GM19468 (cell line): Measurements from ENCODE around the gene FCN3.

Experiments used
- ATAC-seq: cut with Tn5 transposase; IDR thresholded peaks from one replicate; pipeline ENCODE4 v1.9.1; 2021; ENCODE audit warnings: mild to moderate bottlenecking, moderate library complexity, moderate number of reproducible peaks; ENCODE audit not compliant: unreplicated experiment; ENCODE audit errors: extremely low read depth

FCN3 gene

DNA sequence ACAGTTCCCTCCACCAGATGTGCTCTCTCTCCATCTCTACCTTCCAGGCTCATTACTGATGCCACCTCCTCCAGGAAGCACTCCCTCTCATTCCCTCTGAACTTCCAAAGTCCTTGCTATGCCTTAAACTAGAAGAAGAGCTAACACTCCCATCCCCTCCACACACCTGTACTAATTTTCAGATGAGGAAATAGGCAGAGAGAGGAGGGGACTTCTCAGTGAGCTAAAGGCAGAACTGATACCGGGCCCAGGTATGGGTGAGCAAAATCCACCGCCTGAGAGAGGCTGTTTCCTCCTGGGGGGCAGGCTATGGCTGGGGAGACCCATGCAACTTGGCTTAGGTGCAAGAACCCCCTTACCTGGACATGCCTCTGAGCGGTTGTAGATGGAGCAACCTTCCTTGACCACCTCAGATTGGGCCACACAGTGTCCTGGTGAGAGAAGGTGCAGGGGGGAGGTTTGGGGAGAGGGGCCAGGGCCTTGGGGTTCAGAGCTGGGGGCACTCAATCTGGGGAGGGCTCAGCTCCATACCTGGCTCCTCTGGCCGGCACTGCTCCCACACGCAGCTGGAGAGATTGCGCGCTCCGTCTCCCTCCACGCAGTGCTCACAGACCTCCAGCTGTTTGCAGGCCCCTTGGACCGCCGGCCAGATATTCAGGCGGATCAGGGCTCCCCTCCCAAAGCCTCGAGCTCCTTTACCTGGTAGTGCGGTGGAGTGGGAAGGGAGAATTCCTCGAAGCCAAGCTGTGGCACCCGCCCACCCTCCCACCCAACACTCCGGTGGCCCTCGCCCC, 7.5 kb upstream of the FCN3 start:
- ATAC-seq, result no peak

DNA sequence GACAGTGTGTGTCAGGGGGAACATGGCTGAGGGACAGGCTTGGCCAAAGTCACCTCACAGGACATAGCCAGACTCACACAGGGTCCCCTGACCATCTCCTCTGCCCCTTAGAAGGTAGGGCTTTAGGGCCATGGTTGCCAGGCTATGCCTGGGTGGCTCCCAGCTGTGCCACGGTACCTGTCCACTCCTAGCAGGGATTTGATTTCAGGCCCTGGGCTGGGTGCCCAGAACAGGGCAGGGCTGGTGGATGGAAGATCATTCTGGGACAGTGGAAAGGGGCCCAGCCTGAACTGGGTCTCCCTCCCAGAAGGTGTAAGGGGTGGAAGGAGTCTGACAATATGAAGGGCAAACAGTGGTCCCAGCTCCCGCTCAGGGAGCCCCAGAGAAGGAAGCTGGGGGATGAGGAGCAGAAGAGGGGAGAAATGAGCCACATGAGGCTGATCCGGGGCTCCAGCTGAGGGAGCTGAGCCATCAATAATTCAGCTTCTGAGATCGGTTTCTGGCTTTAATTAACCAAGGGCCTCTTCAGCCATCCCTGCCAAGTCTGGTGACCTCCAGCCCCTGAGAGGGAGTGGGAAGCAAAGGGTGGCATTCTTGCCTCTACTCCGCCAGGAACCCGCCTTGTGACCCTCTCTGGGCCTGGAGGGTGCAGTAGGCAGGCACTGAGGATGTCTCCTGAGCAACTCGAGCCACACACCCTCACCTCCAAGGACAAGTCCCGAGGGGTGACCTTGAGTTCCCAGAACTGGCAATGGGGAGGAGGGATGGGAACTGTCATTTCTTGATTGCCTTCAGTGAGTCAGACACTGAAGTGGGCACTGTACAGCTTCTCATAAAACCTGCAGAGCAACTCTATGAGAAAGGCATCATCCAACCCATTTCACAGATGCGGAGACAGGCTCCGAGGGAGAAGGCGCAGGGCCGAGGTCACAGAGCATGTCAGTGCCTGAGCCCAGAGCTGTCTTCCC, 6.4 kb upstream of the FCN3 start:
- ATAC-seq, result no peak

DNA sequence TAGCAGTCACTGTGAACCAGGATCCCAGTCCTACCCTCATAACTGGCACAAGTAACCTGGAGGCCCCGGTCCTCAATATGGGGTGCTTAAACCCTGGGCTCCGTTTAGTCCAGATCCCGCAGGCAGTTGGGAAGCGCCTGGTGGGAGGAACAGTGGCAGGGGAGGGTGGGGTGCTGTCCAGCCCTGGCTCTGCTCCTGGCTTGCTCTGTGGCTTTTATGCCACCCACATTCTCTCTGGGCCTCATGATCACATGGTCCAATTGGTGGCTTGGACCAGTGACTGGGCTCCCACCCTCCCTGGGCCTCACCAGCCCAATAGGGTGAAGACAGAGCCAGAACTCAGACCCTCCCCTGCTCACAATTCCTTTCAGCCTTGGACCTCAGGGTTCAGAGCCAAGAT, 5.6 kb upstream of the FCN3 start:
- ATAC-seq, result no peak

DNA sequence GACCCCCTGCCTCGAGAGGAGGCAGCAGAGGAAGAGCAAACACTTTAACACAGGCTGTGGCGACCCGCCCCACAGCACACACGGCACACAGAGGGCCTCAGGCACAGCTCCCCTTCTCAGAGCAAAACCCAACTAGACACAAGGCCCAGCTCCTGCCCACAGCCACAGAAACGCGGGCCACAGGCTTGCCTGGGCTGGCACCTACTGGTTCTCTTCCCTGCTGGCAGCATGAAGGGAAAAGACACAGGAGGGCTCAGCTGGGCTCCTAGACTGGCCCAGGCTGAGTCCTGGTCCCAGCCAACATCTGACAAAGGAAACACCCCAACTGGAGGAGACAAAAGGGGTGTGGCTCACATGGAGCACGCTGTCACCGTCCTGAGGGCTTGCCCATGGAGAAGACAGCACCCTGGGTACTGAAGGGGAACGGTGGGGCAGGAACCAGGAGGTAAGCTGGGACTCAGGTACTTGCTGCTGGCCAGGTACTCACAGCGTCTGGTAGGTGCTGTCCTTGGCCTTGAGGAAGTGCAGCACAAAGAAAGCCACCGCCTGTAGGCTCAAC, 5.0 kb upstream of the FCN3 start:
- ATAC-seq, result no peak

DNA sequence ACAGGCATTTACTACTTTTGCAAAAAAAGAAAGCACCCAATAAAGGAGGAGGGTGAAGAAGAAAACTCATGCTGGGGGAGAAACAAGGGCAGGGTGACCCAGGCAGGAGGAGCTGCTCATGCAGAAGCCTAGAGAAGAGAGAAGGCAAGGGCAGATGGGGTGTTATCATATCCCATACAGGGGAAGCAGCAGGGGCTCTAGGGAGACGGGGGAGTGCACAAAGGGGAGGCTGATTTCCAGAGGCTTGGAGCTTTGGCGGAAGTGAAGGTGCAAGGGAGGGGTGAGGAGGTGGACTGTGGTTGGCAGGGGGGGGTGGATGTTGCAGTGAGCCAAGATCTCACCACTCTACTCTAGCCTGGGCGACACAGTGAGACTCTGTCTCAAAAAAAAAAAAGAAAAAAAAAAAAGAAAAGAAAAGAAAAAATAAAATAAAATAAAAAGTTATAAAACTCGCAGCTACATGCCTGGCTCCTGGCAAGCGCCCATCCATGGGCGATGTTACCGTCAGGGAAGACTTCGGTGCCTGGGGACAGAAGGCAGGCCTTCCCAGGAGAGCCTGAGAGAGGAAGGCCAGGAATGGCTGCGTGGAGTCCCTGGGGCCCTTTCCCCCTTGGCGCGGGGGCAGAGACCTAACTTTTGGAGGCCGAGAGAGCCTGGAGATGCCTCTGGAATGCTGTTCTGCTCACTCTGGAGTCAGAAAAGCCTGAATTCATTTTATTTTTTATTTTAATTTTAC, 3.3 kb upstream of the FCN3 start:
- ATAC-seq, result no peak

DNA sequence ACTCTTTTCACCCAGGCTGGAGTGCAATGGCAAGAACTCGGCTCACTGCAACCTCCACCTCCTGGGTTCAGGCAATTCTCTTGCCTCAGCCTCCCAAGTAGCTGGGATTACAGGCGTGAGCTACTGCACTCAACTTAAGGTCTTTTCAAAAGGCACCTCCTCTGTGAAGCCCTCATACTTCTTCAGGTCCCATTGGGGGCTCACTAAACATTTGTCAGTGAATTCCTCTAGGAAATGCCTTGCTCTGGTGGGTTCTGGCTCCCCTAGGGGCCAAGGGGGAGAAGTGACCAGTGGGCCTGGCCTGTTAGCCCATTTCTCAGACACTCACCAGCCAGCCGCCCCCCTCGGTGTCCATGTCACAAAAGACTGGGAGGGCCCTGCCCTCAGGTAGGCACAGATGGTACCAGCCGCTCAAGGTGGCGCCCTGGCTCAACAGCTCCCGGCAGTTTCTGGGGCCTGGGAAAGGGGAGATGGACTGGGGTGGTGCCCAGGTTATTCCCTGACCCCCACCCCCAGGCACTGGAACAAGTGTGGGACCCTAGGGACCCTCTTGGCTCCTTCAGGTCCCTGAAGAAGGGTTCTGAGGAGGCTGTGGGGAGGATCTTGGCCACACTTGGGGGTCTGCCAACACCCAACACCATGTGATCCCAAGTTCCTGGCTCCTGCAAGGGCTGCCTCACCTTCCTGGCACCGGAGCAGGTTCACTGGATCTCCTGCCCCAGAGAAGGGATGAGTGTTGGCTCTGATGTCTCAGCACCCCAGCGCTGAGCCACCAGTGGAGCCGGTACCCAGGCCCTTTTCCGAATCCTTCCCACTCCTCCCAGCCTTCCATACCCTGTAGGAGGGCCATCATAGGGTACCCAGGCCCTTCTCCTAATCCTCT, 1.6 kb downstream of the FCN3 start:
- ATAC-seq, result no peak

DNA sequence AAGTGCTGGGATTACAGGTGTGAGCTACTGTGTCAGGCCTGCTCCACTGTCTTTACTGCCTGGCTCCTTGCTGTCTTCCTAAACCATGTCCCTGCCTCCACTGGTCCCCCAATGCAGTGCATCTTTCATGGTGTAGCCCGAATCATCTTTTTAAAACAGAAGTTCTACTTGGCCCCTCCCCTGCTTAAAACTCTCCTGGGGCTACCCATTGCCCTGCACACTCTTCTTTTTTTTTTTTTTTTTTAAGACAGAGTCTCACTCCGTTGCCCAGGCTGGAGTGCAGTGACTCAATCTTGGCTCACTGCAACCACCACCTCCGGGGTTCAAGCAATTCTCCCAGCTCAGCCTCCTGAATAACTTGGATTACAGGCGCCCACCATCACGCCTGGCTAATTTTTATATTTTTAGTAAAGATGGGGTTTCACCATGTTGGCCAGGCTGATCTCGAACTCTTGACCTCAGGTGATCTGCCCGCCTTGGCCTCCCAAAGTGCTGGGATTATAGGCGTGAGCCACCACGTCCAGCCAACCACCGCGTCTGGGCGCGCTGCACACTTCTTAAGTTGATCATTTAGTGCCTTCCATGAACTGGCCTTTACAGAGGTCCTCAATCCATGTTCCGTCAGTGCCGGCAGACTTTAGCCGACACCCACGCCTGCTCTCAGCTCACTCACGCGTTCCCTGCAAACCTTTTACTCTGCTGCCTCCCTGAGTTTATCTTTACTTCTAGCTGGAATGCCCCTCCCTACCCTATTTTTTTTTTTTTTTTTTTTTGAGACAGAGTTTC, 2.4 kb downstream of the FCN3 start:
- no peak for ATAC-seq

DNA sequence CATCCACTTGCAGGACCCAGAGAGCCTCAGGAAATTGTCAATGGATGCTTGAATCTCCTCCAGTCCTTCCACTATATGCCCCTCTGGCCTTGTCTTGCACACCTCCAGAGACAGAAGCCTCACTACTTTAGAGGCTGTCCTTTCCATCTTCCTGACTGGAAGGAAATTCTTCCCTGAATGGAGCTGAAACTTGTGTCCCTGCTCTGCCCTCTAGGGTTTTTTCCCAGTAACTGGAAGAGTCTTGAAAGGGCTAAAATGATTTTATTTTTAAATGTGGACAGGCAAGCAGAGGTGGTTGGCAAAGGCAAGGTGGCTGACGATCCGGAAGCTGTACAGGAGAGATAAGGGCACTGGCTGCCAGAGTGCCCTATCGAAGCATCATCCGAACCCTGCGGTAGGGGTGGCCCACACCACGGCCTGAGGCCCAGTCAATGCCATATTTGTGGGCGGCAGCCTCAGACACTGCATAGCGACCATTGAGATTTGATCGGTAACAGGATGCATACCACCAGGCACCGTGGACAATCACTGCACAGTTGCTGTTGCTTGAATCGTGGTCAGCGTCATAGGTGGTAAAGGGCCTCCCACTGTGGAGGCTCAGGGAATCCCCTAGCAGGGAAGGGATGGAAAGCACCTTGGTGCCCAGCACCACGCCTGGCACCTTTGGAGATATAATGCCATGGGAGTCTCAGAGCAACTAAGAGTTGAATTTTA, 5.6 kb downstream of the FCN3 start:
- ATAC-seq, result no peak

DNA sequence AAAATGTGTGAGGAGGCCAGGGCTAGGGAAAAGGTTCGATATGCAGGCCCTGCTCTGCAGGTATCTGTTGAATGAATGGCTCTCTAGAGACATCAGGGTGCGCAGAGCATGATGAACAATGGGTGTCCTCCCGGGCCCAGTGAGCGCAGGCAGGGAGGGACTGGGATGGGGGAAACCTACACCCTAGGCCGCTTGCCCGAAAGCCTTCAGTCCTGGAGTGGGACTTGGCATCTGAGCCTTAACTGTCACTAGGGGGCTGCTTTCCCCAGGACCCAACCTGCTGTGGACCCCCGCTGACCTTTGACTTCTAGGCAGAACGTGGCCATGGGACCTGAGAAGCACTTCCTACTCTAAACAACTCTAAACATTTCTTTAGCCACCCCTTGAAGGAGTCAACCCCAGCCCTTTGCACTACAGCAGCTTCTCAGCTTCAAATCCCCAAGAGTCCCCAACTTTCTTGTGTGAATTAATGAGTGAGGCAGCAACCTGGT, 7.4 kb downstream of the FCN3 start:
- no peak for ATAC-seq

DNA sequence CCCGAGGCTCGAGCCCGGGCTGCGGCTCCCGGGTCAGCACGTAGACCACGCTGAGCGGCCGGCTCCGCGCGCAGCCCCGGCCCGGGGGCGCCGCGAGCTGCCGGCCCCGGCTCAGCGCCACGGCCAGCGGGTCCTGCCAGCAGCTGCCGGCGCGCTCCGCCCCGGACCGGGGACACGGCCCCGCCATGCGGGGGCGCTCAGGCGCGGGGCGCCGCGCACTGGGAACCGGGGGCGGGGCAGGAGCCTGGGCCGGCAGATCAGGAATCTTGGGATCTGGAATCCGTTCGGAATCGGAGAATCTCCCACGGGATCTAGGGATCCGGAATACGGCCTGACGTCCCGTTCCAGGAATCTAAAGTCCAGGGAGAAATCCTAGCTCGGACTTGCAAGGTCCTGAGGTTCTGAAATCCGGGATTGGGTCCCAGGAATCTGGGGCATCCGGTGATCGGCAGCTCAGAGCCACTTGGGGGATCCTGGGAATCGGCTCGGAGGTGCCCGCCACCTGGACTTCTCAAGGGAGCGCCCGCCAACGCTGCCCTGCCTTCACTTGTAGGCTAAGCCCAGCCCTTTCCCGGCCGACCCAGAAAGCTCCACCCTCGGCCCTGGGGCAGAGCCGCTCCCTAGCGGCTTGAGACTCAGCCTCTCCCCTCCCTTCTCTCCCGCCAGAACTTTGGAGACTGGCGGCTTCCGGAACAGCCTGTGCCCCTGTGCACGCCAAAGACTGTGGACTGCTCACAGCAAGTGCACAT, 8.0 kb downstream of the FCN3 start, which contains the start of gene MAP3K6:
Gene MAP3K6, minus strand, starts transcription at position 551 of the 749 bp plus-strand sequence. Its CDS starts 364 bp downstream, at position 187.
- no peak for ATAC-seq

DNA sequence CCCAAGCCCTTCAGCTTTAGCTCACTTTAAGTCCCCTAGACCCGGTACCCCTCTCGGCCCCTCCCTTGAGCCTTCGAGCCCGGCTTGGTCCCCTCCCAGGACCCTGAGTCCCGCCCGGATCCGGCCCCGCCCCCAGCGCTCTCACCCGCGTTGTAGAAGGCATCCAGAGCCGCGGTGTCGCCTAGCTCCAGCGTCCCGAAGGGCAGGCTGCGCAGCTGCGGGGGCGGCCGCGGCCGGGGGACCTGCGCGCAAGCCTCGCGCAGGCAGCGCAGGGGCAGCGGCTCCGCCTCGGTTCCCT, 8.6 kb downstream of the FCN3 start:
- no peak for ATAC-seq

DNA sequence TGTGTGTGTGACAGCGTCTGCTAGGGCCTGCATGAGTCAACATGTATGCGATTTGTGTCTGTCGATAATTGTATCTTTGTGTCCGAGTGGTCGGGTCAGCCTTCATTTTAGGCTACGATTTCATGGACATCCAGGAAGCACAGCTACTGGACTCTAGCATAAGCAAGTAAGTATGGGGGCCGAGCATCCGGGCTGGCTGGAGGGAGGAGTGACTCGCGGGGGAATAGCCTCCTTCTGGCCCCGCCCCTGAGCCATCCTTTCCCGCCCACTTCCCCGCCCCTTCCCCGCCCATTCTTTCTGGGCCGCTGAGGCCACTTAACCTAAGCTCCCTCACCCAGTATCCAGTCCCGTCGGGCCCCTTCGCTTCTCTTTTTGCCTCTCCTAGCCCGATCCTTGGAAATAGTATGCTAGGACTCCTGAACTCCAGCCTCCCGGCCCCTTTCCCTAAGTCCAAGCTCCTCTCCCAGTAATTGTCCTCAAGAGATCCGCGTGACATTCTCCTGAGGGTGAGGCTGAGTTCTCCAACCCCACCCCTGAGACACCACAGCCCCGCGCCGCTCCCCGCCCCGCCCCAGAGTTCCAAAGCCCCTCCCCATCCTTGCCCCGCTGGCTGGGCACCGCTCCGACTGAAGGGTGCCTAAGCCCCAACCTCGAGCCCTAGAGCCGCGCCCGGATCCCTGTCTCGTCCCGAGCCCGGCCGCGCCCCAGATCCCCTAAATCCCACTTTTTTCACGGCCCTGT, 9.1 kb downstream of the FCN3 start:
- no peak for ATAC-seq

DNA sequence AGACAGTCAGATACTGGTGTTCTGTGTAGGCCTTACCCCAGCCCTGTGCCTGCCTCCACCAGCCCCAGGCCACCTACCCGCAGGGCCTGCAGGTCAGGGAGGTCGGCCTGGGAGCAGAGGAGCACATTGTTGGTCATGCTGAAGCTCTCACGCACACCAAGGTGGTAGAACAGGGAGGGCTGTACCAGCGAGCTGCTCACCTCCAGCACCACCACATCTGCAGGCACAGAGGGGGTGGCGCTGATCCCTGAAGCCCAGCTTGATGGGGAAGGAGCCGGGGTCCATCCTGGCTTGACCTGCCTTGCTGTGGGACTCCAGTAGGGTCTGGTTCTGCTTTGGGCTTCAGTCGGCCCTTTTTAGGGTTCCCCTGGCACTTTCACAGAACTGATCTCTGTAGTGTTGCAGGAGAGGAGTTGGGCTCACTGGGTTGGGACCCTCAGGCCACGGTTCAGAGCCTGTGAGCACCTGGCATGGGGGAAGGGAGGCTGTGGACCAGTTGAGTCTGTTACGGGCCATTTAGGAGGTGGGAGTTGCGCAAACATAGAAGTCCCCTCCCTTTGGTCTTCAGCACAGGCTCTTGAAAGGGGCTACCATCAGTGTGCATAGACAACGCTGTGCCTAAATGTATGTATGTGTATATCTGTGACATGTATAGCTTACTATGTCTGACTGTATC, 9.8 kb downstream of the FCN3 start:
- no peak for ATAC-seq

DNA sequence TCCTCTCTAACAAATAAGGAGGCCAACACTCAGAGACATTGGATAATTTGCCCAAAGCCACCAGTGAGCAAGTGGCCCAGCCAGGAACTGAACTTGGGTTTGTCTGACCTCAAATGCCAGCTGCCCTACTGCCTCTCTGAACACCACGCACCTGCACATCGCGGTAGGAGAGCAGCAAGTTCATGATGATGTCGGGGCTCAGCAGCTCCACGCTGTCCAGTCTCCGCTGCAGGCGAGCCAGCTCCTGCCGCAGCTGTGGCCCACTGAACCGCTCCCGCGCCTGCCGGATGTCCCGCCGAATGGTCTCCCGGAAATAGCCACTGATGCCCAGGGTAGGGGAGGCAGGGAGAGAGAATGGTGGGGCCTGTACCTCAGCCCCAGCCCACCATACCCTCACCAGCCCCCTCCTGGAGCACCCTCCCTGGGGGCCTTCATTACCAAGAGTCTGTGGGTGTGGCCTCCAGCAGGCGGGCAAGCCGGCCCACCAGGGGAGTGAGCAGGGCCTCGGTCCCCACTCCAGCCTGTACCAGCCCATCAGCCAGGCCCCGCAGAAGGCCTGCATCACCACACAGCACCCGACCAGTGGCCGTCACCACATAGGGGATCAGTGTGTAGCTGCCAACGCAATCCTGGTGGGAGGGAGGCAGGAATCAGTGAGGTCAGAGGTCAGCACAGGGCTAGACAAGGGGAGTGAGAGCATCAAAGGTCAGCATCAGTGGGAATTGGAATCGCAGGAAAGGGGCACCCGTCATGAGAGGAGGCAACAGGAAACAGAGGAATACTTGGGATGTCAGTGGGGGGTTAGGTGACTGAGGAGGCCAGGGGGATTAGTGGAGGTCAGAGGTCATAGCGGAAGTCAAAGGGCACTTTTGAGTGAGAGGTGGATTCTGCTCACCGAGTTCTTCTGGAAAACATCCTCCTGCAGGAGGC, 10.6 kb downstream of the FCN3 start:
- ATAC-seq, result no peak

DNA sequence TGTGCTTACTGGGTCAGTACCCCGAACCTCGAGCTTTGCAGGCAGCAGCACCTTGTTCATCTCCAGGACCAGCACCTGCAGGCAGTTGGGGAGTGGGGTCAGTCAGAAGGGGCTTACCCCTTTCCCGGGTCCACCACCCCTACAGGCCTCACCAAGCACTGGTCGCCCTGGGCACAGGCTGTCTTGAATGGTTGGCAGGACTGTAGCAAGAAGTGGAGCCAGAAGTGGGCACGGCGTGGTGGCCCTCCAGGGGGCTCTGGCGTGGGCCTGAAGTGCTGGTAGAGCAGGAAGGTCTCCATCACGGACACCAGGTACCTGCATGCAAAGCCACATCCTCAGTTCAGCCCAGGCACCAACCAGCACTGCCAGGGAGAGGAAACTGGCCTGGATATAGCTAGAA, 13.1 kb downstream of the FCN3 start:
- no peak for ATAC-seq
